Epithelial cell of esophagus (primary cell): Measurements from ENCODE around the gene NHLH1.

ENCODE experiments used
- DNase-seq: peaks from one replicate; pipeline ENCODE4 v3.0.0; 2010; ENCODE audit warnings: low read depth
- H3K4me3 ChIP-seq: 2 replicates; pipeline ENCODE4 v1.5.1; 2011; ENCODE audit warnings: mild to moderate bottlenecking, low read length, control low read depth
- CTCF ChIP-seq: IDR thresholded peaks from 2 replicates; pipeline ENCODE4 v1.5.1; 2011; ENCODE audit warnings: low read depth, mild to moderate bottlenecking, low read length, control low read depth, inconsistent platforms; ENCODE audit not compliant: insufficient read depth; ENCODE audit errors: missing control alignments

NHLH1 gene

GRCh38 chr1:160418483-160418882, 51.6 kb downstream of the NHLH1 start:
- H3K4me3 ChIP-seq, result no peak overlapping the region
- no peak for TF ChIP-seq CTCF
- no peak for DNase-seq

GRCh38 chr1:160419150-160419837, 52.4 kb downstream of the NHLH1 start:
- TF ChIP-seq CTCF, result no peak
- no peak for DNase-seq
- H3K4me3 ChIP-seq, result no peak overlapping the region

- no peak for DNase-seq
- no peak overlapping the region for H3K4me3 ChIP-seq
- TF ChIP-seq CTCF, result no peak
These were observed 52.9 kb downstream of the NHLH1 start for GRCh38 chr1:160419838-160420169.

GRCh38 chr1:160420881-160421842, 54.3 kb downstream of the NHLH1 start:
- TF ChIP-seq CTCF, result no peak
- H3K4me3 ChIP-seq, result no peak overlapping the region
- no peak for DNase-seq

GRCh38 chr1:160421881-160422280, 55.0 kb downstream of the NHLH1 start:
- no peak for DNase-seq
- no peak overlapping the region for H3K4me3 ChIP-seq
- TF ChIP-seq CTCF, result no peak
